ENCODE measurements around the gene ELOVL1. TPM values are rescaled to one million over a fixed set of nuclear protein-coding genes. Genes with fewer than 3 reads are reported as not detected.
"Not testable (repeated sequence)": the region's sequence is repeated elsewhere in the genome, so short reads cannot be mapped to it uniquely, and the experiment has no call there.

The ELOVL1 gene
- total RNA-seq, 1 donor from 2014 or later, result 93.8 TPM

- no peaks in the 10 kb centered on the region for H3K27me3 ChIP-seq (ENCODE audit: control insufficient read depth, insufficient read depth, low read length)
- no peak for DNase-seq (ENCODE audit: low read depth)
- TF ChIP-seq, protein P1, sequence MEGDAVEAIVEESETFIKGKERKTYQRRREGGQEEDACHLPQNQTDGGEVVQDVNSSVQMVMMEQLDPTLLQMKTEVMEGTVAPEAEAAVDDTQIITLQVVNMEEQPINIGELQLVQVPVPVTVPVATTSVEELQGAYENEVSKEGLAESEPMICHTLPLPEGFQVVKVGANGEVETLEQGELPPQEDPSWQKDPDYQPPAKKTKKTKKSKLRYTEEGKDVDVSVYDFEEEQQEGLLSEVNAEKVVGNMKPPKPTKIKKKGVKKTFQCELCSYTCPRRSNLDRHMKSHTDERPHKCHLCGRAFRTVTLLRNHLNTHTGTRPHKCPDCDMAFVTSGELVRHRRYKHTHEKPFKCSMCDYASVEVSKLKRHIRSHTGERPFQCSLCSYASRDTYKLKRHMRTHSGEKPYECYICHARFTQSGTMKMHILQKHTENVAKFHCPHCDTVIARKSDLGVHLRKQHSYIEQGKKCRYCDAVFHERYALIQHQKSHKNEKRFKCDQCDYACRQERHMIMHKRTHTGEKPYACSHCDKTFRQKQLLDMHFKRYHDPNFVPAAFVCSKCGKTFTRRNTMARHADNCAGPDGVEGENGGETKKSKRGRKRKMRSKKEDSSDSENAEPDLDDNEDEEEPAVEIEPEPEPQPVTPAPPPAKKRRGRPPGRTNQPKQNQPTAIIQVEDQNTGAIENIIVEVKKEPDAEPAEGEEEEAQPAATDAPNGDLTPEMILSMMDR (IDR thresholded peaks at IDR 0.05; ENCODE audit: insufficient read depth, low read length, poor library complexity, severe bottlenecking), result no peak
- H3K4me3 ChIP-seq (ENCODE audit: low read depth, low read length), result no peak overlapping the region
- peaks cover 3% of the 10 kb centered on the region for H3K36me3 ChIP-seq (ENCODE audit: control insufficient read depth, insufficient read depth, low read length)
Observed at GRCh38 chr1:43405219-43405875, 37.5 kb upstream of the ELOVL1 start.

GRCh38 chr1:43404353-43404752 is 36.5 kb upstream of the ELOVL1 start:
- TF ChIP-seq, protein P1 (IDR thresholded peaks at IDR 0.05; ENCODE audit: insufficient read depth, low read length, poor library complexity, severe bottlenecking), result no peak
- DNase-seq (ENCODE audit: low read depth), result no peak
- H3K4me3 ChIP-seq (ENCODE audit: low read depth, low read length), result no peak overlapping the region
- peaks cover 3% of the 10 kb centered on the region for H3K36me3 ChIP-seq (ENCODE audit: control insufficient read depth, insufficient read depth, low read length)
- no peaks in the 10 kb centered on the region for H3K27me3 ChIP-seq (ENCODE audit: control insufficient read depth, insufficient read depth, low read length)

DNA sequence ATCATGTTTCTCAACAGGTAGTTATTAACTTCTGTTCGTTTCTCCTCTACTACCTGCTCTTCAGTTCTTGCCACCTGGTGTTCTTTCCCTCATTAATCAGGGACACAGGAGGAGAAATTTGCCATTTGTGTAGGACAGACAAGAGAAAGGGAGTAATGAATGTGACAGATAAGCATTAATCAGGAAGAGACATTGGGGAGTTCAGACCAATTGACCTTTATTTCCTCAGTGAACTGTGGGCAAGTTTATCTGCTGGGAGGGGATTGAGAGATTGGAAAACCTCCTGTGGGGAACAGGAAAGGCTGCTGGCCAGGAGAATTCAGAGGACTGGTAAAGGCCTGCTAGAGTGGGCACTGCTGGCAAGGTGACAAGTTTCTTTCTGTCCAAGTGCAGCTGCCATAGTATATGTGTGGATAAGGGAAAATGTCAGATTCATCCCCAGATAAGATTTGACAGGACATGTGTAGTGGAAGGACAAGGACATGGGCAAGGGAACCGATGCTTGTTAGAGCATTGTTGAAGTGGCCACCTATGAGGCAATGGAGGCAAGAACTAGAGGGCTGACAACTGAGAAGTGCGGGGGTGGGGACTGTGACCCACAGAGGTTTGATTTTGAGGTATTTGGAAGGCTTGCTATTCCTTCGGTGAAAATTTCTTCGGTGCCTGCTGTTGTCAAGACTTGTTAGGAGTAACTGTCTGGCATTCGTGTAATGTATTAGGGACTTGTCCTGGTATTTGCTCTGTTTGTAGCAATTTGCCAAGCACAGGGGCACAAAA is 34.5 kb upstream of the ELOVL1 start:
- Histone ChIP-seq H3K4me3 (ENCODE audit: low read depth, low read length) (no peak overlapping the region), H3K27me3 (ENCODE audit: control insufficient read depth, insufficient read depth, low read length) (no peaks in the 10 kb centered on the region), H3K36me3 (ENCODE audit: control insufficient read depth, insufficient read depth, low read length) (peaks cover 3% of the 10 kb centered on the region)
- DNase-seq (ENCODE audit: low read depth), result no peak
- TF ChIP-seq, protein P1 (IDR thresholded peaks at IDR 0.05; ENCODE audit: insufficient read depth, low read length, poor library complexity, severe bottlenecking), result no peak

- not testable (repeated sequence) for H3K27me3 ChIP-seq (ENCODE audit: control insufficient read depth, insufficient read depth, low read length); H3K4me3 ChIP-seq (ENCODE audit: low read depth, low read length); H3K36me3 ChIP-seq (ENCODE audit: control insufficient read depth, insufficient read depth, low read length); DNase-seq (ENCODE audit: low read depth)
Observed at GRCh38 chr1:43400441-43400840, 32.6 kb upstream of the ELOVL1 start.

GRCh38 chr1:43398227-43398626 is 30.4 kb upstream of the ELOVL1 start:
- H3K4me3 ChIP-seq (ENCODE audit: low read depth, low read length), result no peak overlapping the region
- no peaks in the 10 kb centered on the region for H3K27me3 ChIP-seq (ENCODE audit: control insufficient read depth, insufficient read depth, low read length)
- no peaks in the 10 kb centered on the region for H3K36me3 ChIP-seq (ENCODE audit: control insufficient read depth, insufficient read depth, low read length)
- no peak for DNase-seq (ENCODE audit: low read depth)
- TF ChIP-seq, protein P1 (IDR thresholded peaks at IDR 0.05; ENCODE audit: insufficient read depth, low read length, poor library complexity, severe bottlenecking), result no peak

DNA sequence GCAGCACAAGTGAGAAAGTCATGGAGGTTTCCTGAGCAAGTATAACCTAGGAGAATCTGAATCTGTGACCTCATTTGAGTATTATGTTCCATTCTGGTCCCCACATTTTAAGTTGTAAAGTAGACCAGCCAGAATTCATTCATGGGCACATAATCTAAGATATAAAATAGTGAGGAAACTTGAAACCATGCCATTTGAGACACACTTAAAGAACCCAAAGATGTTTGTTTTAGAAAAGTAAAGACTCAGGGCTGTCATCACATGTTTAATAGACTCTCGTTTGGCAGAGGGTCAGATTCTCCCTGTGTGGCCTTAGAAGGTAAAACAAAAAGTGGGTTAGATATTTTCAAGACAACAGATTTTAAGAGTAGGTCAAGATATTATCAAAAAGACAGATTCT is 28.2 kb upstream of the ELOVL1 start:
- Histone ChIP-seq H3K27me3 (ENCODE audit: control insufficient read depth, insufficient read depth, low read length) (no peaks in the 10 kb centered on the region), H3K36me3 (ENCODE audit: control insufficient read depth, insufficient read depth, low read length) (no peaks in the 10 kb centered on the region), H3K4me3 (ENCODE audit: low read depth, low read length) (no peak overlapping the region)
- TF ChIP-seq, protein P1 (IDR thresholded peaks at IDR 0.05; ENCODE audit: insufficient read depth, low read length, poor library complexity, severe bottlenecking), result no peak
- DNase-seq (ENCODE audit: low read depth), result no peak

All from kidney epithelial cell (primary cell).